H1 (cell line): ENCODE results near the gene ENO3. TPM values are rescaled to one million over a fixed set of nuclear protein-coding genes. Genes with fewer than 3 reads are reported as not detected.

Experiments
- CTCF ChIA-PET: fragments of 300-600 bp; sonication (Branson Sonifier 250); formaldehyde crosslinking; loops from one replicate; lab custom pipeline; 2021; ENCODE audit not compliant: partially characterized antibody; lab: Charles Lee
- POLR2A ChIA-PET: fragments of 300-600 bp; sonication (Branson Sonifier 250); formaldehyde crosslinking; loops from one replicate; lab custom pipeline; 2021; ENCODE audit warnings: inconsistent platforms; ENCODE audit not compliant: partially characterized antibody; lab: Charles Lee
- DNase-seq, 2 experiments: peaks; one replicate each; pipeline versions ENCODE4 v3.0.0 to v3.0.0-alpha.2; 2010 to 2022; ENCODE audit warnings: low spot score in 2 of 2, low read depth in 1 of 2, mixed read lengths in 1 of 2
- FAIRE-seq: peaks from 2 replicates; lab custom pipeline; 2011; peaks lifted over from hg19 to GRCh38; lab: Jason Lieb, UNC
- H2AFZ ChIP-seq: 2 replicates; pipeline ENCODE4 v1.8.1; 2012; ENCODE audit warnings: low read length, inconsistent platforms
- H2AK5ac ChIP-seq: 2 replicates; pipeline ENCODE4 v1.6.1; 2013; ENCODE audit warnings: low read depth, low read length
- H2BK120ac ChIP-seq: replicated peaks from 2 replicates; pipeline ENCODE3; 2013; ENCODE audit warnings: low read depth, low read length, inconsistent platforms
- H2BK12ac ChIP-seq: 2 replicates; pipeline ENCODE4 v1.6.1; 2013; ENCODE audit warnings: low read depth, low read length
- H2BK15ac ChIP-seq: 2 replicates; pipeline ENCODE4 v1.6.1; 2013; ENCODE audit warnings: low read length
- H2BK20ac ChIP-seq: 2 replicates; pipeline ENCODE4 v1.6.1; 2013; ENCODE audit warnings: low read length
- H2BK5ac ChIP-seq: 2 replicates; pipeline ENCODE4 v1.6.1; 2013; ENCODE audit warnings: low read depth, low read length
- H3K14ac ChIP-seq: 2 replicates; pipeline ENCODE4 v1.6.1; 2013; ENCODE audit warnings: inconsistent platforms; ENCODE audit not compliant: insufficient read length
- H3K18ac ChIP-seq: 2 replicates; pipeline ENCODE4 v1.6.1; 2013; ENCODE audit warnings: low read length; ENCODE audit errors: extremely low read depth
- H3K23ac ChIP-seq: 2 replicates; pipeline ENCODE4 v1.6.1; 2013; ENCODE audit warnings: inconsistent platforms; ENCODE audit not compliant: insufficient read length
- H3K23me2 ChIP-seq: 2 replicates; pipeline ENCODE4 v1.6.1; 2013; ENCODE audit warnings: low read depth, low read length
- H3K27ac ChIP-seq: 2 replicates; pipeline ENCODE4 v1.6.1; 2011; ENCODE audit warnings: low read depth, low read length, inconsistent platforms
- H3K27me3 ChIP-seq, 4 experiments: replicated peaks in 1 of 4; 1 replicate in 1 of 4; 2 replicates in 3 of 4; pipeline versions ENCODE4 v1.6.1 to v1.8.1; 2011 to 2013; ENCODE audit warnings: low read length in 3 of 4, mild to moderate bottlenecking in 3 of 4, inconsistent platforms in 2 of 4, mixed read lengths in 2 of 4, moderate library complexity in 1 of 4; ENCODE audit not compliant: control insufficient read depth in 3 of 4, insufficient read depth in 3 of 4; ENCODE audit errors: extremely low read depth in 1 of 4
- H3K36me3 ChIP-seq, 4 experiments: 2 replicates each; pipeline versions ENCODE4 v1.6.1 to v1.8.1; 2011 to 2013; ENCODE audit warnings: mild to moderate bottlenecking in 4 of 4, low read length in 3 of 4, moderate library complexity in 2 of 4, control low read depth in 1 of 4, inconsistent platforms in 1 of 4; ENCODE audit not compliant: insufficient read depth in 4 of 4, control insufficient read depth in 2 of 4
- H3K4ac ChIP-seq: replicated peaks from 2 replicates; pipeline ENCODE3; 2013; ENCODE audit warnings: low read length, low read depth, mixed read lengths, inconsistent platforms; ENCODE audit not compliant: insufficient read length
- H3K4me1 ChIP-seq, 4 experiments: replicated peaks in 1 of 4; 1 replicate in 1 of 4; 2 replicates in 3 of 4; pipeline versions ENCODE4 v1.6.1 to v1.8.1; 2011 to 2013; ENCODE audit warnings: low read length in 3 of 4, inconsistent platforms in 2 of 4, mixed read lengths in 1 of 4; ENCODE audit not compliant: insufficient read depth in 4 of 4, control insufficient read depth in 3 of 4
- H3K4me2 ChIP-seq, 2 experiments: 2 replicates each; pipeline versions ENCODE4 v1.6.1 to v1.8.1; 2011 to 2013; ENCODE audit warnings: low read depth in 2 of 2, low read length in 2 of 2, control low read depth in 1 of 2, inconsistent platforms in 1 of 2, mild to moderate bottlenecking in 1 of 2; ENCODE audit not compliant: insufficient read depth in 1 of 2
- H3K4me3 ChIP-seq, 4 experiments: fragments of 200-600, 300-600 bp in 1 of 4; sonication (generic), shearing (Covaris generic), sonication (Bioruptor Twin) in 1 of 4; 2 replicates each; pipeline versions ENCODE4 v1.5.1 to v1.8.1; 2011 to 2016; ENCODE audit warnings: low read length in 4 of 4, low read depth in 3 of 4, control low read depth in 2 of 4, inconsistent platforms in 2 of 4, mild to moderate bottlenecking in 2 of 4, mixed read lengths in 1 of 4, moderate library complexity in 1 of 4; ENCODE audit not compliant: insufficient read depth in 2 of 4; ENCODE audit errors: extremely low read depth in 1 of 4
- H3K56ac ChIP-seq: replicated peaks from 2 replicates; pipeline ENCODE3; 2013; ENCODE audit warnings: low read depth, mild to moderate bottlenecking, mixed read lengths, low read length, inconsistent platforms; ENCODE audit not compliant: insufficient read length
- H3K79me1 ChIP-seq: 2 replicates; pipeline ENCODE4 v1.6.1; 2013; ENCODE audit warnings: low read depth, low read length, control low read depth
- H3K79me2 ChIP-seq, 2 experiments: 2 replicates each; pipeline versions ENCODE4 v1.6.1 to v1.8.1; 2012 to 2013; ENCODE audit warnings: low read length in 2 of 2, mild to moderate bottlenecking in 2 of 2, inconsistent platforms in 1 of 2; ENCODE audit not compliant: insufficient read depth in 2 of 2, control insufficient read depth in 1 of 2
- H3K9ac ChIP-seq, 4 experiments: replicated peaks in 1 of 4; 1 replicate in 1 of 4; 2 replicates in 3 of 4; pipeline versions ENCODE4 v1.6.1 to v1.8.1; 2011 to 2013; ENCODE audit warnings: low read depth in 3 of 4, low read length in 3 of 4, control low read depth in 2 of 4, mild to moderate bottlenecking in 2 of 4, moderate library complexity in 2 of 4, inconsistent platforms in 1 of 4; ENCODE audit errors: extremely low read depth in 1 of 4
- H3K9me3 ChIP-seq, 2 experiments: 2 replicates each; pipeline versions ENCODE4 v1.6.1 to v1.8.1; 2012 to 2013; ENCODE audit warnings: mild to moderate bottlenecking in 2 of 2, moderate library complexity in 2 of 2, control low read depth in 1 of 2, inconsistent platforms in 1 of 2, low read depth in 1 of 2, low read length in 1 of 2, mixed read lengths in 1 of 2; ENCODE audit not compliant: insufficient read depth in 2 of 2
- H4K20me1 ChIP-seq, 2 experiments: replicated peaks in 1 of 2; 2 replicates each; pipeline versions ENCODE3 to v1.8.1; 2011 to 2013; ENCODE audit warnings: inconsistent platforms in 2 of 2, low read length in 2 of 2, mild to moderate bottlenecking in 1 of 2; ENCODE audit not compliant: insufficient read depth in 2 of 2, control insufficient read depth in 1 of 2
- H4K5ac ChIP-seq: 2 replicates; pipeline ENCODE4 v1.6.1; 2013; ENCODE audit warnings: low read length, low read depth, mixed read lengths, inconsistent platforms; ENCODE audit not compliant: insufficient read length
- H4K8ac ChIP-seq: 2 replicates; pipeline ENCODE4 v1.8.0; 2013; ENCODE audit warnings: mild to moderate bottlenecking, moderate library complexity, low read length, inconsistent platforms; ENCODE audit not compliant: insufficient read depth; ENCODE audit errors: extremely low read depth
- H4K91ac ChIP-seq: replicated peaks from 2 replicates; pipeline ENCODE3; 2013; ENCODE audit warnings: low read length, mixed read lengths, inconsistent platforms; ENCODE audit not compliant: insufficient read length
- BRCA1 ChIP-seq: IDR thresholded peaks from 2 replicates; pipeline ENCODE4 v1.6.1; 2012; ENCODE audit warnings: low read depth, low read length, improper control_type of control experiment
- CBX5 ChIP-seq: fragments of 300-800, 300-1000 bp; sonication (generic); IDR thresholded peaks from 2 replicates; pipeline ENCODE4 v1.7.1; 2016; ENCODE audit warnings: antibody characterized with exemption, low read length, low read depth
- CHD1 ChIP-seq: IDR thresholded peaks from 2 replicates; pipeline ENCODE4 v1.6.1; 2012; ENCODE audit warnings: low read depth, low read length, improper control_type of control experiment
- EGR1 ChIP-seq: IDR thresholded peaks from 2 replicates; pipeline ENCODE4 v1.6.1; 2011; ENCODE audit warnings: low read depth, low read length, borderline replicate concordance
- HDAC2 ChIP-seq, 2 experiments: fragments of 300-600 bp in 1 of 2; sonication (generic) in 1 of 2; IDR thresholded peaks; 2 replicates each; pipeline ENCODE4 v1.6.1; 2011 to 2012; ENCODE audit warnings: low read depth in 2 of 2, low read length in 2 of 2, mild to moderate bottlenecking in 2 of 2, moderate library complexity in 2 of 2, borderline replicate concordance in 1 of 2, inconsistent platforms in 1 of 2
- MAFK ChIP-seq: IDR thresholded peaks from 2 replicates; pipeline ENCODE4 v1.6.1; 2012; ENCODE audit warnings: low read depth, mild to moderate bottlenecking, improper control_type of control experiment, low read length
- RAD21 ChIP-seq, 2 experiments: IDR thresholded peaks in 1 of 2; conservative IDR thresholded peaks in 1 of 2; 2 replicates each; pipeline ENCODE4 v1.6.1; 2011; ENCODE audit warnings: low read depth in 2 of 2, low read length in 2 of 2, improper control_type of control experiment in 1 of 2, inconsistent platforms in 1 of 2, mild to moderate bottlenecking in 1 of 2, moderate library complexity in 1 of 2
- RXRA ChIP-seq: IDR thresholded peaks from 2 replicates; pipeline ENCODE4 v1.6.1; 2011; ENCODE audit warnings: low read depth, mild to moderate bottlenecking, low read length, moderate library complexity; ENCODE audit not compliant: insufficient read depth
- TAF1 ChIP-seq: IDR thresholded peaks from 2 replicates; pipeline ENCODE4 v1.6.1; 2011; ENCODE audit warnings: mild to moderate bottlenecking, low read depth, low read length
- whole genome bisulfite sequencing, 2 experiments: shearing (Covaris generic) in 1 of 2; methylation state at CpG; one replicate each; pipeline versions ENCODE4 v1.1.6 to v1.1.7; 2013 to 2015; ENCODE audit warnings: low lambda C conversion rate in 2 of 2, mixed read lengths in 2 of 2, inconsistent platforms in 1 of 2, low coverage in 1 of 2, missing lambda C conversion rate in 1 of 2; ENCODE audit not compliant: insufficient replicate concordance in 2 of 2, insufficient coverage in 1 of 2, insufficient read length in 1 of 2; ENCODE audit errors: extremely low coverage in 1 of 2, missing lambda C conversion rate in 1 of 2; 5-methylcytosine and 5-hydroxymethylcytosine counted together
- polyA plus RNA-seq, 7 experiments: library from polyadenylated mRNA; depleted of rRNA in 3 of 7; stranded (reverse) in 5 of 7; unstranded in 2 of 7; fragments of >200 nt in 5 of 7; fragments of 200-250 nt in 2 of 7; gene quantifications; 1 replicate in 5 of 7; 2 replicates in 1 of 7; 4 replicates in 1 of 7; pipeline versions ENCODE4 v1.2.1 to v1.2.3, GENCODE V29; 2011 to 2013; ENCODE audit warnings: missing spikeins in 2 of 7, mixed read lengths in 2 of 7
- total RNA-seq: library from RNA; stranded (reverse); fragmentation: NEBNext Ultra II Directional; extraction: Animal tissue kit (Norgen Biotek cat#: 25700); gene quantifications from 2 replicates; pipeline ENCODE4 v1.2.1, GENCODE V29; 2021
- TF ChIP-seq, protein P1 (sequence below): IDR thresholded peaks from 2 replicates; pipeline ENCODE4 v1.6.1; 2012; ENCODE audit warnings: inconsistent platforms

Gene ENO3
- total and polyA plus RNA-seq, 2 of the 8 experiments (the other 6 are each of a cell fraction or from before 2014, with no cell fraction given) = 25.0 to 25.7 TPM

DNA sequence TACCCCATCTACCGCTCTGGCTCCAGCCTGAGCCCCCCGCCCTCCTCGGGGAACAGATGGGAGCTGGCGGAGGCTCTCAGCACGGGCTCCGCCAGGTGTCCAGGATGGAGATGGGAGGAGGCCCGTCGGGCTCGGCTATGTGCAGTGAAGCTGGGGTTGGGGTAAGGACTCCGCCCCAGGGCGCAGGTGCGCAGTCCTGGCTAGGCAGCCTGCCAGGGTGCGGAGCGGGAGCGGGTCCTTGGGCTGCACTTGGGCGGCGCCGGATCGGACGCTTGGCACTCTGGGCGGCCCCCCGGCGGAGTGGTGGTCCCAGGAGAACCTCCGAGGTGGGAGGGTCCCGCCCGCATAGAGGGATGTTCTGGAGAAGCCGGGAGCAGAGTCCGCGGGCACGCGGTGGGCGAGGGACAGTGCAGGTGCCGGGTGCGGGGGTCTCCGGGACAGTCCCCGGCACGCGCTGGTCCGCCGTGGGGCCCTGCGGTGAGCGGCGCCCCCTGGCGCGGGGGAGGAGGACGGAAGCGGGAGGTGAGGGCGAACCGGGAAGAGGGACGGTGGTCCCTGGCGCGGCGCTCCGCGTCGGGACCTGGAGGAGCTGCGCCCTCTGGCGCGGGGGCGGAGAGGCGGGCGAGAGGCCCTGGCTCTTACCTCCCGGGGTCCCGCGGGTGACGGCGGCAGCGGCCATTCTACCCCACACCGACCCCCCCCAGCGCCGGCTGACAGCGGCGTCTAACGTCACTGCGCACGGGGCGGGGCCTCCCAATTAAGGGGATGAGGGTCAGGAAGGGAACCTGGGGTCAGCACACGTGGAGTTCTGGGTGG lies 36.2 kb downstream of the ENO3 start, which contains the start of gene CAMTA2:
CAMTA2 (minus strand) TSS at position 725 of the 816 bp plus-strand sequence. CDS start 1,453 bp downstream, outside the sequence.
- CTCF ChIA-PET = interaction anchor here (0.6 to 6.4 kb wide), 16 partner anchors 8 to 157 kb away, joined by 3 to 43 read pairs (median 4); partner anchors contain the start of genes CHRNE, INCA1 and KIF1C
- H3K4ac ChIP-seq = no peak within 1 kb of the TSS
- 0 out of 2 replicates have a peak within 1 kb of the TSS, but pooled peaks have one; percentile 46 for H2BK15ac ChIP-seq
- no peaks in the 10 kb centered on the region for H4K20me1 ChIP-seq
- POLR2A ChIA-PET = interaction anchor here (0.9 to 10.7 kb wide), 13 partner anchors 9 to 87 kb away, joined by 3 to 128 read pairs (median 3); partner anchors contain the start of genes ENO3, INCA1, KIF1C and PFN1
- H2AFZ ChIP-seq = peak within 1 kb of the TSS; percentile 48; the same call in 1 of the 2 replicates
- H3K18ac ChIP-seq = peak within 1 kb of the TSS; percentile 60
- peak within 1 kb of the TSS; percentile 59 to 85 (median 66) for H3K4me3 ChIP-seq
- WGBS, 2 experiments = 2% methylated on average over 74 of the region's 78 CpGs; no CpG with 5 or more reads in 1 of the 2 experiments
- no peaks in the 10 kb centered on the region for H3K36me3 ChIP-seq
- DNase-seq = peak in 1 of 2 experiments; percentile 93
- H3K79me2 ChIP-seq = no peaks in the 10 kb centered on the region
- H3K4me1 ChIP-seq = peaks cover 0 to 7% (median 4%) of the 10 kb centered on the region in 4 experiments; a peak in 5 of 7 replicates
- peak within 1 kb of the TSS in 3 of 4 experiments; percentile 20 to 36 (median 20); a peak in 3 of 7 replicates for H3K9ac ChIP-seq
- peaks cover 0 to 11% (median 9%) of the 10 kb centered on the region in 4 experiments; a peak in 6 of 7 replicates for H3K27me3 ChIP-seq
- no peaks in the 10 kb centered on the region for H3K79me1 ChIP-seq
- no peak within 1 kb of the TSS for H2AK5ac ChIP-seq
- FAIRE-seq = no peak
- H4K8ac ChIP-seq = peak within 1 kb of the TSS; percentile 41; the same call in 1 of the 2 replicates
- peaks cover 8% of the 10 kb centered on the region; the same call in 1 of the 2 replicates for H3K23me2 ChIP-seq
- no peaks in the 10 kb centered on the region for H3K9me3 ChIP-seq
- H2BK20ac ChIP-seq = no peak within 1 kb of the TSS
- H2BK120ac ChIP-seq = no peak within 1 kb of the TSS
- no peak within 1 kb of the TSS for H2BK12ac ChIP-seq
- H3K14ac ChIP-seq = no peak within 1 kb of the TSS
- no peak within 1 kb of the TSS for H4K91ac ChIP-seq
- H3K4me2 ChIP-seq = peak within 1 kb of the TSS; percentile 82 to 96
- peak within 1 kb of the TSS; percentile 17 for H3K56ac ChIP-seq
- no peak within 1 kb of the TSS; the same call in 1 of the 2 replicates for H2BK5ac ChIP-seq
- peak within 1 kb of the TSS; percentile 38 for H4K5ac ChIP-seq
- no peak within 1 kb of the TSS for H3K23ac ChIP-seq
- no peak within 1 kb of the TSS for H3K27ac ChIP-seq
- TF ChIP-seq CHD1 = no peak
- no peak for TF ChIP-seq TAF1
- TF ChIP-seq, protein P1, sequence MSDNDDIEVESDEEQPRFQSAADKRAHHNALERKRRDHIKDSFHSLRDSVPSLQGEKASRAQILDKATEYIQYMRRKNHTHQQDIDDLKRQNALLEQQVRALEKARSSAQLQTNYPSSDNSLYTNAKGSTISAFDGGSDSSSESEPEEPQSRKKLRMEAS = 0 out of 2 replicates have a peak, but pooled peaks have one; percentile 68
- no peak for TF ChIP-seq EGR1
- TF ChIP-seq MAFK = no peak
- TF ChIP-seq RAD21 (IDR thresholded peaks at IDR 0.05 in 1 of 2, conservative IDR thresholded peaks at IDR 0.05 in 1 of 2; ENCODE audit: low read depth in 2 of 2, low read length in 2 of 2) = peak in 1 of 2 experiments; percentile 27; a peak in 1 of 4 replicates
- TF ChIP-seq BRCA1 = no peak
- TF ChIP-seq RXRA = no peak
- no peak for TF ChIP-seq CBX5
- peak in 1 of 2 experiments; percentile 93; a peak in 1 of 4 replicates for TF ChIP-seq HDAC2 (IDR thresholded peaks at IDR 0.05; ENCODE audit: borderline replicate concordance in 1 of 2, low read depth in 2 of 2, low read length in 2 of 2)
